Right atrium auricular region (tissue), 2 donors: ENCODE data around the gene GGN. TPM values are rescaled to one million over a fixed set of nuclear protein-coding genes. Genes with fewer than 3 reads are reported as not detected.

Source experiments
- DNase-seq: peaks from one replicate; pipeline ENCODE4 v3.0.0-alpha.2; 2019; ENCODE audit warnings: low spot score
- H3K27ac ChIP-seq, 2 donors: fragments of 200-600 bp; sonication (generic); 1 replicate in 1 of 2; 2 replicates in 1 of 2; pipeline ENCODE4 v1.5.1; 2016 to 2019
- H3K27me3 ChIP-seq, 2 donors: fragments of 200-600 bp; sonication (generic); one replicate each; pipeline versions ENCODE4 v1.5.1 to v1.6.0; 2017 to 2019
- H3K36me3 ChIP-seq: fragments of 200-600 bp; sonication (generic); one replicate; pipeline ENCODE4 v1.5.1; 2016
- H3K4me1 ChIP-seq, 2 donors: fragments of 200-600 bp; sonication (generic); one replicate each; pipeline versions ENCODE4 v1.5.1 to v1.6.0; 2017 to 2019
- H3K4me3 ChIP-seq, 2 donors: fragments of 200-600 bp; sonication (generic); 1 replicate in 1 of 2; 2 replicates in 1 of 2; pipeline ENCODE4 v1.5.1; 2017 to 2019; ENCODE audit warnings: mild to moderate bottlenecking in 1 of 2, moderate library complexity in 1 of 2
- H3K9me3 ChIP-seq, 2 donors: fragments of 200-600 bp; sonication (generic); one replicate each; pipeline ENCODE4 v1.5.1; 2019
- total RNA-seq, 2 donors: library from RNA; depleted of rRNA; stranded (reverse); fragments of >200 nt; gene quantifications; one replicate each; pipeline ENCODE4 v1.1.0, GENCODE V29; 2016
- TF ChIP-seq, protein P1 (sequence below), 2 donors: fragments of 200-600 bp; sonication (generic); IDR thresholded peaks; one replicate each; pipeline ENCODE4 v1.5.1; 2019; ENCODE audit warnings: antibody characterized with exemption in 2 of 2

The GGN gene
- total RNA-seq, 2 donors from 2014 or later, result 0.37 to 1.3 TPM

DNA sequence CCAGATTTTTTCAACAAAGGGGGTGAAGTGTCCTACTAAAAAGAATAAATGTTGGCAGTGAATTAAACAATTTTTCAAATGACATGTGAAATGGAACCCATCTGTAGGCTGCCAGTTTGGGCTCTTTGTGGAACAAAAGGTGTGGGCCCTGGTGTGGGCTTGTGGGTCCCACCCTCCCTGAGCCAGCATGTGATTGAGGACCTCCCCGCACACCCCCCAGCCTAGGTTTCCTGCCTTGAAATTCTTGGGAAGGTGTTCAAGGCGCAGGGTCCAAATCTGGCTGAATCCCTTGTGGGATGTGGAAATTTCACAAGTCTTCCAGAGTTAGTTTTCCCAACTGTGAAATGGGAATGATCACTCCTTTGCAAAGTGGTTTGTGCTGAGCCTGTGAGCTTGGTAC, 4.1 kb downstream of the GGN start:
- no peaks in the 10 kb centered on the region for H3K27me3 ChIP-seq
- peaks cover 68% of the 10 kb centered on the region for H3K36me3 ChIP-seq
- peaks cover 0 to 31% of the 10 kb centered on the region in 2 donors for H3K4me1 ChIP-seq
- no peak overlapping the region for H3K4me3 ChIP-seq
- no peak for DNase-seq
- no peak overlapping the region for H3K27ac ChIP-seq
- TF ChIP-seq, protein P1, sequence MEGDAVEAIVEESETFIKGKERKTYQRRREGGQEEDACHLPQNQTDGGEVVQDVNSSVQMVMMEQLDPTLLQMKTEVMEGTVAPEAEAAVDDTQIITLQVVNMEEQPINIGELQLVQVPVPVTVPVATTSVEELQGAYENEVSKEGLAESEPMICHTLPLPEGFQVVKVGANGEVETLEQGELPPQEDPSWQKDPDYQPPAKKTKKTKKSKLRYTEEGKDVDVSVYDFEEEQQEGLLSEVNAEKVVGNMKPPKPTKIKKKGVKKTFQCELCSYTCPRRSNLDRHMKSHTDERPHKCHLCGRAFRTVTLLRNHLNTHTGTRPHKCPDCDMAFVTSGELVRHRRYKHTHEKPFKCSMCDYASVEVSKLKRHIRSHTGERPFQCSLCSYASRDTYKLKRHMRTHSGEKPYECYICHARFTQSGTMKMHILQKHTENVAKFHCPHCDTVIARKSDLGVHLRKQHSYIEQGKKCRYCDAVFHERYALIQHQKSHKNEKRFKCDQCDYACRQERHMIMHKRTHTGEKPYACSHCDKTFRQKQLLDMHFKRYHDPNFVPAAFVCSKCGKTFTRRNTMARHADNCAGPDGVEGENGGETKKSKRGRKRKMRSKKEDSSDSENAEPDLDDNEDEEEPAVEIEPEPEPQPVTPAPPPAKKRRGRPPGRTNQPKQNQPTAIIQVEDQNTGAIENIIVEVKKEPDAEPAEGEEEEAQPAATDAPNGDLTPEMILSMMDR (IDR thresholded peaks at IDR 0.05), result no peak
- H3K9me3 ChIP-seq, result no peaks in the 10 kb centered on the region

DNA sequence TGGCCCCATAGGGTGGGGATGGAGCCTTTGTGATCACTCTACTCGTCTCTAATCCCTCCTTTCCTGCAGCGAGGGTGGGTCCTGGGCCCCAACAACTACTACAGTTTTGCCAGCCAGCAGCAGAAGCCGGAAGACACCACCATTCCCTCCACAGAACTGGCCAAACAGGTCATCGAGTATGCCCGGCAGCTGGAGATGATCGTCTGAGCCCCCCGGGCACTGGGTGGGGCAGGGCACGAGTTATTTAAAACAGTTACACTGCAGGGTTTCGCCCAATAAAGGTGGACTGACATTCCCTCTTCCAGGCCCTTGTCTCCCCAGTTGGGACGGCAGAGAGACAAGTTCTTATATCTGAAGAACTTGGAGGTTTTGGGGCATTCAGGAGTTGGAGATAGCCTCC, 4.7 kb downstream of the GGN start:
- TF ChIP-seq, protein P1 (IDR thresholded peaks at IDR 0.05), result no peak
- no peak for DNase-seq
- peaks cover 0 to 25% of the 10 kb centered on the region in 2 donors for H3K4me1 ChIP-seq
- no peaks in the 10 kb centered on the region for H3K27me3 ChIP-seq
- no peak overlapping the region for H3K27ac ChIP-seq
- H3K4me3 ChIP-seq, result no peak overlapping the region
- no peaks in the 10 kb centered on the region for H3K9me3 ChIP-seq
- peaks cover 72% of the 10 kb centered on the region for H3K36me3 ChIP-seq

DNA sequence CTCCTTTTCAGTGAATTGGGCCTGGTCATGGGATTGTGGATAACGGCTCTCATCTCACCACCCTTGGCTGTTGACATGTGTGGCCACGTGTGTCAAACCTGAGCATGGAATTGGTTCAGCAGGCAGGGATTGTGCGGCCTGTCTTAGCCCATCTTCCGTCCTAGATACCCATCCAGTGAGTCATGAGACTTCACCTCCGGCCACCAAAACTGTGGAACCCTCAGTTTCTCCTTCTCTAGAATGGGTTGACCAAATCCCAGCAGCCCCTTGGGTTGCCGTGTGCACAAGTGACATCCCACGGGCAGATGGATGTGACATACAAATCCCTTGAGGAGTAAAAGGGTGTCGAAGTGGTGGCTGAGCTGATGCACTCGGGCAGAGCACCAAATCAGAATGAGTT, 6.7 kb downstream of the GGN start:
- H3K9me3 ChIP-seq, result no peaks in the 10 kb centered on the region
- H3K4me3 ChIP-seq, result no peak overlapping the region
- no peaks in the 10 kb centered on the region for H3K27me3 ChIP-seq
- H3K27ac ChIP-seq, result no peak overlapping the region
- DNase-seq, result no peak
- H3K36me3 ChIP-seq, result peaks cover 83% of the 10 kb centered on the region
- TF ChIP-seq, protein P1 (IDR thresholded peaks at IDR 0.05), result no peak
- H3K4me1 ChIP-seq, result peaks cover 0 to 17% of the 10 kb centered on the region in 2 donors

DNA sequence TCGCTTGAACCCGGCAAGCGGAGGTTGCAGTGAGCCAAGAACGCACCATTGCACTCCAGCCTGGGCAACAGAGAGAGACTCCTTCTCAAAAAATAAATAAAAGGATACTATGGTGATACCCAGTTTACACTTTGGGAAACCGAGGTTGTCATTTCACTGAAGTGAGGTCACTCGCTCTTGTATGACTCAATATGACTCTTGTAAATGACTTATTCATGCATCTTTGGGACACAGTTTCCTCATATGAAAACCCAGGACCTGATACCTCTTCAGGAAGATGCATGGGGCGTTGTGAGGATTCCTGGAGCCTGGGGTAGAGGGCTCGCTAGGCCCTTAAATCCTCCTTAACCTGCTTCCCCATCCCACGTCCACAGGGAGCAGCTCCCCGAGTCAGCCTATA, 9.0 kb downstream of the GGN start:
- Histone ChIP-seq H3K27ac (no peak overlapping the region), H3K27me3 (no peaks in the 10 kb centered on the region), H3K4me3 (no peak overlapping the region), H3K9me3 (no peaks in the 10 kb centered on the region), H3K36me3 (peaks cover 72% of the 10 kb centered on the region), H3K4me1 (peaks cover 0 to 26% of the 10 kb centered on the region in 2 donors)
- DNase-seq, result no peak
- TF ChIP-seq, protein P1 (IDR thresholded peaks at IDR 0.05), result no peak

DNA sequence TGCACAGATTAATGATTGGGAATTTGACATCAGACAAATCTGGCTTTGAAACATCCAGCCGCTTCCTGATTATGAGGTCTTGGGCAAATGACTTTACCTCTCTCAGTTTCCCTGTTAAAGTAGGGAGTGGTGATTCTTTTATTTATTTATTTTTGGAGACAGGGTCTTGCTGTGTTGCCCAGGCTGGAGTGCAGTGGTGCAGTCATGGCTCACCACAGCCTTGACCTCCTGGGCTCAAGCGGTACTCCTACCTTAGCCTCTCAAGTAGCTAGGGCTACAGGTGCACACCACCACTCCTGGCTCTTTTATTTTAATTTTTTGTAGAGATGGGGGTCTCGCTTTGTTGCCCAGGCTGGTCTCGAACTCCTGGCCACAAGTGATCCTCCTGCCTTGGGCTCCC, 10.8 kb downstream of the GGN start:
- no peaks in the 10 kb centered on the region for H3K9me3 ChIP-seq
- TF ChIP-seq, protein P1 (IDR thresholded peaks at IDR 0.05), result no peak
- peak overlapping the region in 1 of 2 donors; percentile 92 for H3K27ac ChIP-seq
- no peak overlapping the region for H3K4me3 ChIP-seq
- no peaks in the 10 kb centered on the region for H3K27me3 ChIP-seq
- DNase-seq, result no peak
- H3K4me1 ChIP-seq, result peaks cover 0 to 28% of the 10 kb centered on the region in 2 donors
- peaks cover 53% of the 10 kb centered on the region for H3K36me3 ChIP-seq

DNA sequence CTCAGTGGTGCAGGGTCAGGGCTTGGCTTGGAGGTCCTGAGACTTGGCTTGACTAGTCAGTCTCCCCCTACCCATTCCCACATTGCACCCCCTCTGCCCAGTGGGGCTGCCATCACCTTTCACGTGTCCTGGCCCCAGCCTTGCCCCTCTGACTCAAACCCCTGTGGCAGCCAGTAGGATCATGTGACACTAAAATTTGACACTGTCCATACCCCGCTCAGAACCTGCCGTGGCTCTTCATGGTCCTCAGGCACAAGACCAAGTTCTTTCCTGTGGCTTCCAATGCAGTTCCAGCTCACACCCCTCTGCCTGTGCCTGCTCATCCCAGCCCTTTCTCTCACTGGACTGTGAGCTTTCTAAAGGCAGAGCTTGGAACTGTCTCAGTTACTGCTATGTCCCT, 11.3 kb downstream of the GGN start:
- TF ChIP-seq, protein P1 (IDR thresholded peaks at IDR 0.05), result no peak
- H3K4me3 ChIP-seq, result no peak overlapping the region
- H3K27ac ChIP-seq, result peak overlapping the region; percentile 91 to 92
- no peak for DNase-seq
- no peaks in the 10 kb centered on the region for H3K27me3 ChIP-seq
- peaks cover 0 to 28% of the 10 kb centered on the region in 2 donors for H3K4me1 ChIP-seq
- H3K36me3 ChIP-seq, result peaks cover 49% of the 10 kb centered on the region
- H3K9me3 ChIP-seq, result no peaks in the 10 kb centered on the region
